WTC11 (cell line): ENCODE results near the gene LRRC27. TPM values are rescaled to one million over a fixed set of nuclear protein-coding genes. Genes with fewer than 3 reads are reported as not detected.

Experiments used
- ATAC-seq: fragments of 200-7000 bp; cut with Tn5 transposase; 2 replicates; pipeline ENCODE4 v1.10.0; 2021; ENCODE audit warnings: mild to moderate bottlenecking, moderate library complexity
- CTCF ChIA-PET: fragments of 300-600 bp; sonication (Branson Sonifier 250); formaldehyde crosslinking; loops from one replicate; lab custom pipeline; 2021; ENCODE audit warnings: antibody characterized with exemption; lab: Charles Lee
- POLR2A ChIA-PET: fragments of 350-600 bp; sonication (Branson Sonifier 250); formaldehyde crosslinking; loops from one replicate; lab custom pipeline; 2021; ENCODE audit warnings: antibody characterized with exemption; lab: Charles Lee
- DNase-seq: peaks from one replicate; pipeline ENCODE4 v3.0.0; 2021; ENCODE audit warnings: low spot score
- H3K27ac Mint-ChIP-seq: 2 replicates; pipeline ENCODE4 v1.8.0; 2021; ENCODE audit warnings: mixed read lengths
- H3K27me3 Mint-ChIP-seq: 2 replicates; pipeline ENCODE4 v1.8.0; 2021; ENCODE audit warnings: low read depth, mild to moderate bottlenecking, moderate library complexity, mixed read lengths
- H3K36me3 Mint-ChIP-seq: 2 replicates; pipeline ENCODE4 v1.8.0; 2021; ENCODE audit warnings: mixed read lengths
- H3K4me1 Mint-ChIP-seq: 2 replicates; pipeline ENCODE4 v1.8.0; 2022; ENCODE audit warnings: mixed read lengths
- H3K4me3 Mint-ChIP-seq: 2 replicates; pipeline ENCODE4 v1.8.0; 2021; ENCODE audit warnings: mild to moderate bottlenecking, moderate library complexity, mixed read lengths
- H3K9me3 Mint-ChIP-seq: 2 replicates; pipeline ENCODE4 v1.8.0; 2021; ENCODE audit warnings: mixed read lengths
- ATF6 ChIP-seq: sonication (generic); formaldehyde crosslinking; IDR thresholded peaks from 2 replicates; pipeline ENCODE4 v1.8.1; 2023; ENCODE audit warnings: mild to moderate bottlenecking, missing genetic modification reagents
- E2F4 ChIP-seq: sonication (generic); formaldehyde crosslinking; IDR thresholded peaks from 2 replicates; pipeline ENCODE4 v1.8.1; 2022; ENCODE audit warnings: low read depth, mild to moderate bottlenecking, moderate library complexity, missing genetic modification reagents, borderline replicate concordance
- FOXP4 ChIP-seq: sonication (generic); formaldehyde crosslinking; IDR thresholded peaks from 2 replicates; pipeline ENCODE4 v1.8.0; 2022; ENCODE audit warnings: mild to moderate bottlenecking, missing genetic modification reagents
- GTF2I ChIP-seq: fragments of 250-450 bp; sonication (Bioruptor Pico); conservative IDR thresholded peaks from 2 replicates; pipeline ENCODE4 v1.4.0; 2021; ENCODE audit warnings: mild to moderate bottlenecking
- NFATC4 ChIP-seq: fragments of 250-450 bp; sonication (Bioruptor Pico); IDR thresholded peaks from 2 replicates; pipeline ENCODE4 v1.9.0; 2021; ENCODE audit warnings: mild to moderate bottlenecking
- NFE2L1 ChIP-seq: sonication (generic); formaldehyde crosslinking; IDR thresholded peaks from 2 replicates; pipeline ENCODE4 v1.8.1; 2023; ENCODE audit warnings: missing genetic modification reagents
- NFYB ChIP-seq: sonication (generic); formaldehyde crosslinking; conservative IDR thresholded peaks from 2 replicates; pipeline ENCODE4 v1.8.0; 2022; ENCODE audit warnings: low read depth, missing genetic modification reagents
- NR2C2 ChIP-seq: sonication (generic); formaldehyde crosslinking; IDR thresholded peaks from 2 replicates; pipeline ENCODE4 v1.8.0; 2022; ENCODE audit warnings: mild to moderate bottlenecking, missing genetic modification reagents
- NR3C1 ChIP-seq: sonication (generic); formaldehyde crosslinking; conservative IDR thresholded peaks from 2 replicates; pipeline ENCODE4 v1.8.1; 2023; ENCODE audit warnings: low read depth, mild to moderate bottlenecking, missing genetic modification reagents
- RELA ChIP-seq: sonication (generic); formaldehyde crosslinking; IDR thresholded peaks from 2 replicates; pipeline ENCODE4 v1.8.1; 2022; ENCODE audit warnings: missing genetic modification reagents, mild to moderate bottlenecking, borderline replicate concordance
- SMAD4 ChIP-seq: sonication (generic); formaldehyde crosslinking; IDR thresholded peaks from 2 replicates; pipeline ENCODE4 v1.8.0; 2022; ENCODE audit warnings: mild to moderate bottlenecking, missing genetic modification reagents
- ZBTB21 ChIP-seq: sonication (generic); formaldehyde crosslinking; IDR thresholded peaks from 2 replicates; pipeline ENCODE4 v1.8.1; 2023; ENCODE audit warnings: mild to moderate bottlenecking, missing genetic modification reagents, borderline replicate concordance
- ZNF121 ChIP-seq: sonication (generic); formaldehyde crosslinking; IDR thresholded peaks from 2 replicates; pipeline ENCODE4 v1.8.0; 2023; ENCODE audit warnings: missing genetic modification reagents
- ZNF138 ChIP-seq: sonication (generic); formaldehyde crosslinking; conservative IDR thresholded peaks from 2 replicates; pipeline ENCODE4 v1.8.1; 2022; ENCODE audit warnings: mild to moderate bottlenecking, moderate library complexity, missing genetic modification reagents
- ZNF263 ChIP-seq: sonication (generic); formaldehyde crosslinking; IDR thresholded peaks from 2 replicates; pipeline ENCODE4 v1.8.1; 2022; ENCODE audit warnings: low read depth, mild to moderate bottlenecking, moderate library complexity, missing genetic modification reagents
- ZNF396 ChIP-seq: fragments of 250-450 bp; sonication (Bioruptor Pico); IDR thresholded peaks from 2 replicates; pipeline ENCODE4 v1.8.0; 2021; ENCODE audit warnings: mild to moderate bottlenecking, moderate library complexity, borderline replicate concordance
- total RNA-seq: library from RNA; stranded (reverse); gene quantifications from 3 replicates; pipeline ENCODE4 v1.2.3, GENCODE V29; 2021
- TF ChIP-seq, protein P1 (sequence below): sonication (generic); formaldehyde crosslinking; IDR thresholded peaks from 2 replicates; pipeline ENCODE4 v1.8.0; 2022; ENCODE audit warnings: mild to moderate bottlenecking, missing genetic modification reagents
- TF ChIP-seq, protein P2 (sequence below): fragments of 250-450 bp; sonication (Bioruptor Pico); IDR thresholded peaks from 2 replicates; pipeline ENCODE4 v1.8.0; 2021; ENCODE audit warnings: mild to moderate bottlenecking
- TF ChIP-seq, protein P3 (sequence below): sonication (generic); formaldehyde crosslinking; IDR thresholded peaks from 2 replicates; pipeline ENCODE4 v1.8.0; 2022; ENCODE audit warnings: mild to moderate bottlenecking, missing genetic modification reagents
- TF ChIP-seq, protein P4 (sequence below): fragments of 200-600 bp; IDR thresholded peaks from 2 replicates; pipeline ENCODE4 v1.8.0; 2022; ENCODE audit warnings: antibody characterized with exemption

LRRC27 gene
- total RNA-seq, 1 experiment from 2014 or later, result 4.4 TPM

- TF ChIP-seq FOXP4 (CRISPR knock-in tag) (no peak), E2F4 (CRISPR knock-in tag) (no peak), ZNF138 (no peak), NR2C2 (no peak)
- TF ChIP-seq, protein P1, sequence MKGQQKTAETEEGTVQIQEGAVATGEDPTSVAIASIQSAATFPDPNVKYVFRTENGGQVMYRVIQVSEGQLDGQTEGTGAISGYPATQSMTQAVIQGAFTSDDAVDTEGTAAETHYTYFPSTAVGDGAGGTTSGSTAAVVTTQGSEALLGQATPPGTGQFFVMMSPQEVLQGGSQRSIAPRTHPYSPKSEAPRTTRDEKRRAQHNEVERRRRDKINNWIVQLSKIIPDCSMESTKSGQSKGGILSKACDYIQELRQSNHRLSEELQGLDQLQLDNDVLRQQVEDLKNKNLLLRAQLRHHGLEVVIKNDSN, result no peak
- TF ChIP-seq, protein P2, sequence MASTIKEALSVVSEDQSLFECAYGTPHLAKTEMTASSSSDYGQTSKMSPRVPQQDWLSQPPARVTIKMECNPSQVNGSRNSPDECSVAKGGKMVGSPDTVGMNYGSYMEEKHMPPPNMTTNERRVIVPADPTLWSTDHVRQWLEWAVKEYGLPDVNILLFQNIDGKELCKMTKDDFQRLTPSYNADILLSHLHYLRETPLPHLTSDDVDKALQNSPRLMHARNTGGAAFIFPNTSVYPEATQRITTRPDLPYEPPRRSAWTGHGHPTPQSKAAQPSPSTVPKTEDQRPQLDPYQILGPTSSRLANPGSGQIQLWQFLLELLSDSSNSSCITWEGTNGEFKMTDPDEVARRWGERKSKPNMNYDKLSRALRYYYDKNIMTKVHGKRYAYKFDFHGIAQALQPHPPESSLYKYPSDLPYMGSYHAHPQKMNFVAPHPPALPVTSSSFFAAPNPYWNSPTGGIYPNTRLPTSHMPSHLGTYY (CRISPR knock-in tag), result no peak
Measured at GRCh38 chr10:132292287-132293200, 39.4 kb upstream of the LRRC27 start (continued).

DNA sequence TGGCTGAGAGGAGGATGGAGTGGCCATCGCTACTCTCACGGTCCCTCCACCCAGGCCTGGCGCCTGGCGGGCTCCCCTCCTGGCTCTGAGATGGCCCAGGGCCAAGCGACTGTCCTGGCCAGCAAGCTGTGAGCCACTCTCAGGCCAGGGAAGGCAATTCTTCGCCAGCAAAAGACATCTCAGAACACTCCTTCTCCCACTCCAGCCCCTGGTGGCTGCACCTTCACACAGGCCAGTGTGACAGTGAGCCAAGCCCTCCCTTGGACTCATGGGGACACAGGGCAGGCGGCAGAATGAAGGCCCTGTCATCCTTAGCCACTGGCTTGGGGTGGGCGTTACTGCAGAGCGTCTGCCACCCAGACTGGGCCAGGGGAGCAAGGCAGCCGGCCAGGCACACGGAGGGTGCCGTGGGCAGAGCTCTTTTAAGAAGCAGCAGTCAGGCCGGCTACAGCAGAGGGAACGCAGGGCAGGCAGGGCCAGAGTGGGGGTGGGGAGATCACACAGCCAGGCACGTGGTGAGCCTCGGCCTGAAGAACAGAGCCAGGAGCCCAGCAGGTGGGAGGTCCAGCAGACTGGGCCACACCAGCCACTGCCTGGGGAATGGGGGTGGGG is 38.7 kb upstream of the LRRC27 start:
- no peak for TF ChIP-seq ZBTB21 (CRISPR knock-in tag)
- TF ChIP-seq, protein P3, sequence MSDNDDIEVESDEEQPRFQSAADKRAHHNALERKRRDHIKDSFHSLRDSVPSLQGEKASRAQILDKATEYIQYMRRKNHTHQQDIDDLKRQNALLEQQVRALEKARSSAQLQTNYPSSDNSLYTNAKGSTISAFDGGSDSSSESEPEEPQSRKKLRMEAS, result peak; percentile 44; the same call in 1 of the 2 replicates
- DNase-seq (peak; percentile 10), ATAC-seq (no peak; the same call in 1 of the 2 replicates)
- Mint-ChIP-seq H3K9me3 (no peaks in the 10 kb centered on the region), H3K36me3 (no peaks in the 10 kb centered on the region), H3K4me1 (peaks cover 10% of the 10 kb centered on the region), H3K4me3 (no peak overlapping the region), H3K27me3 (no peaks in the 10 kb centered on the region), H3K27ac (no peak overlapping the region)
- ChIA-PET POLR2A (no interaction called here), CTCF (no interaction called here)

DNA sequence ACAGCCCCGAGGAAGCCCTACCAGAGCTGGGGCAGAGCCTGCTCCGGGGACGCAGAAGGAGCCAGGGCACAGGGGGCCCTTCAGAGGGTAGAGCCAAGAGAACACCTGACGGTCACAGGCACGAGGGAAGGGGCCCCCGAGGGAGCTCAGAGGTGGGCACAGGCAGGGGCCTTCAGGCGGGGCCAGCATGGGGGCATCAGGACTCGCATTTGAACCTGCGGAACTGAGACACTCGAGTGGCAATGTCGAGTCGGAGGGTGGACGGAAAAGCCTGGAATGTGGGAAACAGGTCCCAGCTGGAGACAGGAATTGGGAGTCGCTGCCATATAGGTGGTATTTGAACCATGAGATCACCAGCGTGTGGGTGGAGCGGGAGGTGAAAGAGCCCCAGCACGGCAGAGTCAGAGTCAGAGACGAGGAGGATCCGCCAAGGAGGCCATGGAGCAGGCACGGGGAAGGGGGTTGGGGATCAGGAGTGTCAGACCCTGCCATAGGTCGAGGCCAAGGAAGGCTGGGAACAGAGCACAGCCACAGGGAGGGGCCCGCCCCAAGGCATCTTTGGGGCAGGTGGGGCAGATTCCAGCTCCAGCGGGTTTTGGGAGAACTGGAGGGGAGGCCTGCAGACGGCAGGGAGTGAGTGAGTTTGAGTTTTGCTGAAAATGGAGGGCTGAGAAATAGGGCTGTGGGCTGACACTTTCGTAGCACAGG is 38.0 kb upstream of the LRRC27 start:
- POLR2A ChIA-PET, result interaction anchor here (0.9 kb wide), 1 partner anchor 589 kb away, joined by 3 read pairs; no protein-coding TSS in a partner anchor
- Mint-ChIP-seq H3K27ac (no peak overlapping the region), H3K4me3 (no peak overlapping the region), H3K4me1 (peaks cover 10% of the 10 kb centered on the region), H3K27me3 (no peaks in the 10 kb centered on the region), H3K36me3 (no peaks in the 10 kb centered on the region), H3K9me3 (no peaks in the 10 kb centered on the region)
- DNase-seq (no peak), ATAC-seq (peak; percentile 16; the same call in 1 of the 2 replicates)
- CTCF ChIA-PET, result interaction anchor here (0.8 to 1.5 kb wide), 5 partner anchors 14 to 111 kb away, joined by 3 to 10 read pairs (median 3); partner anchors contain the start of gene STK32C
- TF ChIP-seq NFE2L1 (CRISPR knock-in tag), result no peak
- no peak for TF ChIP-seq ZNF121 (CRISPR knock-in tag)
- no peak for TF ChIP-seq ATF6
- TF ChIP-seq SMAD4 (CRISPR knock-in tag), result no peak
- no peak for TF ChIP-seq NFYB (CRISPR knock-in tag)
- no peak for TF ChIP-seq ZNF396 (CRISPR knock-in tag)
- TF ChIP-seq RELA (CRISPR knock-in tag), result no peak
- no peak for TF ChIP-seq ZNF263 (CRISPR knock-in tag)
- no peak for TF ChIP-seq NFATC4 (CRISPR knock-in tag)
- TF ChIP-seq GTF2I (CRISPR knock-in tag), result no peak
- no peak for TF ChIP-seq ZBTB21 (CRISPR knock-in tag)
- no peak for TF ChIP-seq NR3C1 (CRISPR knock-in tag)
- TF ChIP-seq, protein P4, sequence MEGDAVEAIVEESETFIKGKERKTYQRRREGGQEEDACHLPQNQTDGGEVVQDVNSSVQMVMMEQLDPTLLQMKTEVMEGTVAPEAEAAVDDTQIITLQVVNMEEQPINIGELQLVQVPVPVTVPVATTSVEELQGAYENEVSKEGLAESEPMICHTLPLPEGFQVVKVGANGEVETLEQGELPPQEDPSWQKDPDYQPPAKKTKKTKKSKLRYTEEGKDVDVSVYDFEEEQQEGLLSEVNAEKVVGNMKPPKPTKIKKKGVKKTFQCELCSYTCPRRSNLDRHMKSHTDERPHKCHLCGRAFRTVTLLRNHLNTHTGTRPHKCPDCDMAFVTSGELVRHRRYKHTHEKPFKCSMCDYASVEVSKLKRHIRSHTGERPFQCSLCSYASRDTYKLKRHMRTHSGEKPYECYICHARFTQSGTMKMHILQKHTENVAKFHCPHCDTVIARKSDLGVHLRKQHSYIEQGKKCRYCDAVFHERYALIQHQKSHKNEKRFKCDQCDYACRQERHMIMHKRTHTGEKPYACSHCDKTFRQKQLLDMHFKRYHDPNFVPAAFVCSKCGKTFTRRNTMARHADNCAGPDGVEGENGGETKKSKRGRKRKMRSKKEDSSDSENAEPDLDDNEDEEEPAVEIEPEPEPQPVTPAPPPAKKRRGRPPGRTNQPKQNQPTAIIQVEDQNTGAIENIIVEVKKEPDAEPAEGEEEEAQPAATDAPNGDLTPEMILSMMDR, result no peak
